B cell (primary cell): ENCODE results near the gene ROR2. TPM values are rescaled to one million over a fixed set of nuclear protein-coding genes. Genes with fewer than 3 reads are reported as not detected.
A peak's percentile ranks its signal among the peaks of the same experiment; 100 is the strongest.

Experiments used
- ATAC-seq: fragments of 200-7000 bp; cut with Tn5 transposase; one replicate; pipeline ENCODE4 v1.10.0; 2021; ENCODE audit warnings: low read depth, mild to moderate bottlenecking, moderate number of reproducible peaks, moderate library complexity
- CTCF ChIA-PET: fragments of 350-600 bp; sonication (Branson Sonifier 250); formaldehyde crosslinking; loops from one replicate; lab custom pipeline; 2021; ENCODE audit warnings: antibody characterized with exemption, inconsistent platforms; lab: Charles Lee
- POLR2A ChIA-PET: fragments of 350-600 bp; sonication (Branson Sonifier 250); formaldehyde crosslinking; loops from one replicate; lab custom pipeline; 2021; ENCODE audit warnings: antibody characterized with exemption; lab: Charles Lee
- DNase-seq: peaks from one replicate; pipeline ENCODE4 v3.0.0; 2013
- H2AFZ ChIP-seq: 2 replicates; pipeline ENCODE4 v1.6.1; 2012; ENCODE audit warnings: mild to moderate bottlenecking, low read depth, low read length; ENCODE audit not compliant: insufficient read depth, poor library complexity, severe bottlenecking
- H3K27ac ChIP-seq, 2 donors: 1 replicate in 1 of 2; 2 replicates in 1 of 2; pipeline ENCODE4 v1.5.1; 2012 to 2013; ENCODE audit warnings: low read length in 2 of 2, mild to moderate bottlenecking in 2 of 2, moderate library complexity in 1 of 2
- H3K27me3 ChIP-seq, 4 experiments: fragments of 200-600 bp in 1 of 4; sonication (generic) in 1 of 4; replicated peaks in 1 of 4; 1 replicate in 2 of 4; 2 replicates in 2 of 4; pipeline versions ENCODE4 v1.6.1 to v1.7.0; 2013 to 2016; ENCODE audit warnings: low read length in 3 of 4, mild to moderate bottlenecking in 2 of 4, mixed read lengths in 1 of 4, moderate library complexity in 1 of 4; ENCODE audit not compliant: insufficient read depth in 4 of 4, control insufficient read depth in 3 of 4; ENCODE audit errors: control extremely low read depth in 1 of 4
- H3K36me3 ChIP-seq, 2 experiments: replicated peaks in 1 of 2; 1 replicate in 1 of 2; 2 replicates in 1 of 2; pipeline versions ENCODE4 v1.6.1 to v1.7.1; 2013; ENCODE audit warnings: low read length in 1 of 2; ENCODE audit not compliant: insufficient read depth in 2 of 2, control insufficient read depth in 1 of 2; ENCODE audit errors: control extremely low read depth in 1 of 2, extremely low read depth in 1 of 2
- H3K4me1 ChIP-seq, 2 donors: fragments of 200-600 bp in 1 of 2; sonication (generic) in 1 of 2; 1 replicate in 1 of 2; 2 replicates in 1 of 2; pipeline versions ENCODE4 v1.5.1 to v1.6.1; 2013 to 2017; ENCODE audit warnings: low read length in 2 of 2; ENCODE audit not compliant: control insufficient read depth in 2 of 2, insufficient read depth in 2 of 2
- H3K4me2 ChIP-seq: replicated peaks from 2 replicates; pipeline ENCODE3; 2012; ENCODE audit warnings: mild to moderate bottlenecking, low read depth, low read length; ENCODE audit not compliant: poor library complexity, severe bottlenecking
- H3K4me3 ChIP-seq, 5 experiments: fragments of 200-600 bp in 1 of 5; sonication (generic) in 1 of 5; 1 replicate in 3 of 5; 2 replicates in 2 of 5; pipeline versions ENCODE4 v1.5.1 to v1.7.0; 2011 to 2016; ENCODE audit warnings: low read length in 4 of 5, mild to moderate bottlenecking in 4 of 5, low read depth in 2 of 5, control low read depth in 1 of 5, moderate library complexity in 1 of 5; ENCODE audit not compliant: insufficient read depth in 1 of 5; ENCODE audit errors: control extremely low read depth in 1 of 5, extremely low read depth in 1 of 5
- H3K79me2 ChIP-seq: fragments of 200-600 bp; sonication (generic); one replicate; pipeline ENCODE4 v1.6.0; 2016; ENCODE audit warnings: low read length; ENCODE audit not compliant: control insufficient read depth, insufficient read depth
- H3K9ac ChIP-seq: fragments of 200-600 bp; sonication (generic); 2 replicates; pipeline ENCODE4 v1.6.1; 2017; ENCODE audit warnings: mild to moderate bottlenecking, low read length, moderate library complexity
- H3K9me3 ChIP-seq, 3 donors: one replicate each; pipeline versions ENCODE4 v1.6.1 to v1.7.1; 2013; ENCODE audit warnings: low read length in 2 of 3; ENCODE audit not compliant: control insufficient read depth in 2 of 3, insufficient read depth in 1 of 3; ENCODE audit errors: control extremely low read depth in 1 of 3
- H4K20me1 ChIP-seq: 2 replicates; pipeline ENCODE4 v1.6.0; 2012; ENCODE audit warnings: mild to moderate bottlenecking, low read length; ENCODE audit not compliant: insufficient read depth, control insufficient read depth, poor library complexity, severe bottlenecking
- H3K27ac Mint-ChIP-seq: one replicate; pipeline ENCODE4 v1.8.0; 2021; ENCODE audit warnings: mixed read lengths
- H3K27me3 Mint-ChIP-seq: one replicate; pipeline ENCODE4 v1.8.0; 2021; ENCODE audit warnings: mixed read lengths
- H3K4me1 Mint-ChIP-seq: one replicate; pipeline ENCODE4 v1.8.0; 2021; ENCODE audit warnings: mixed read lengths
- H3K4me3 Mint-ChIP-seq: one replicate; pipeline ENCODE4 v1.8.0; 2021; ENCODE audit warnings: mixed read lengths
- H3K9me3 Mint-ChIP-seq: one replicate; pipeline ENCODE4 v1.8.0; 2022; ENCODE audit warnings: mixed read lengths; ENCODE audit not compliant: insufficient read depth
- CTCF ChIP-seq: fragments of 200-600 bp; IDR thresholded peaks from one replicate; pipeline ENCODE4 v1.8.0; 2022; ENCODE audit warnings: antibody characterized with exemption, mild to moderate bottlenecking
- EZH2 ChIP-seq: IDR thresholded peaks from 2 replicates; pipeline ENCODE4 v1.6.1; 2012; ENCODE audit warnings: borderline replicate concordance, low read depth, mild to moderate bottlenecking, moderate library complexity, low read length; ENCODE audit not compliant: insufficient read depth, poor library complexity, severe bottlenecking
- WGBS: methylation state at CpG from one replicate; pipeline ENCODE4 v1.1.5; 2013; ENCODE audit warnings: missing lambda C conversion rate; ENCODE audit not compliant: insufficient coverage; 5-methylcytosine and 5-hydroxymethylcytosine counted together
- intact Hi-C: fragments of 100-400 bp; cut with micrococcal nuclease; formaldehyde crosslinking; loops from one replicate; pipeline ENCODE4 v1.10.0; 2022
- polyA plus RNA-seq: library from polyadenylated mRNA; depleted of rRNA; stranded (reverse); fragments of >200 nt; gene quantifications from 2 replicates; pipeline ENCODE4 v1.2.3, GENCODE V29; 2012
- total RNA-seq, 2 donors: library from RNA; stranded (reverse); fragments of 120-200 nt in 1 of 2; gene quantifications; 1 replicate in 1 of 2; 2 replicates in 1 of 2; pipeline versions ENCODE4 v1.2.3 to v1.2.4, GENCODE V29; 2013 to 2022

The ROR2 gene
- total and polyA plus RNA-seq, 2 donors (not counting 1 experiment from before 2014, with no cell fraction given): 0.21 to 0.49 TPM

DNA sequence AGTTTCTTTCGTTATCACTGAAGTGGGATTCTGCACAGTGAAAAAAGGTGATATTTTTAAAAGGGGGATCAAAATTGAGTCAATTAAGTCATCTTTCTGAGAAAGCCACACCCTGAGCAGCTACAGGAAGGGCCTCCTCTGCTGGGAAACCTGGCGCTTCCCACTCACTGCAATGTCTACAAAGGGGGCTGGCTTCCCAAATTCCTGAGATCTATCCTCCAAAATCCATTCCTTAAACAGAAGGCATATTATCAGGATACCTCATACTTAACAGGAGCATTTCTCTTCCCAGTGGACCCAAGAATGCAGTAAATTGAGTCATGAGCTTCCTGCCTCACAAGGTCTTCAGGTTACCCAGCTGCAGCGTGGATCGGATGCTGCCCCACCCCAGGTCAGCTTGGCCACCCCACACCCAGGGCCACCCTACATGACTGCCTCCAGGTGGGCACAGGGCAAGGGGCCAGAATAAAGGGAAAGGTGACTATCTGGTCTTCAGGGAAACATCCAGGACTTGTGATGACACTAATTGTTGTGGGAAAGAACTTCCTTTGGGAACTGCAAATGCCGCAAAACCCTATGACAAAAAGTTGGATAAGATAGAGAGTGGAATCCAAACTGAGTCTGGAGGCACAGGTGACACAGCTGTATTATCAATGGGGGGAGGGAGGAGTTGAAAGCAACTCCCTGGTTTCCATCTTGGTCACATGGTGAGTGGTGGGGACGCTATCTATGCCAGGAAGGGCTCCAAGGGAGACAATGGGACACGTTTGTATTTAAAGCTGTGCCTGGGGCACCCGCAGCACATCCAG lies 42.3 kb downstream of the ROR2 start:
- H3K27ac ChIP-seq: no peak overlapping the region
- ChIA-PET POLR2A (no interaction called here), CTCF (no interaction called here)
- peaks cover 4% of the 10 kb centered on the region for H3K4me1 Mint-ChIP-seq
- H3K9ac ChIP-seq: no peak overlapping the region
- H3K79me2 ChIP-seq: no peaks in the 10 kb centered on the region
- DNase-seq (no peak), ATAC-seq (no peak)
- H2AFZ ChIP-seq: no peak overlapping the region
- no peak overlapping the region for H3K4me3 Mint-ChIP-seq
- peaks cover 0 to 17% (median 0%) of the 10 kb centered on the region in 4 experiments for H3K27me3 ChIP-seq
- peaks cover 20% of the 10 kb centered on the region for H3K27me3 Mint-ChIP-seq
- H3K36me3 ChIP-seq: no peaks in the 10 kb centered on the region
- TF ChIP-seq CTCF: no peak
- no peak for TF ChIP-seq EZH2
- no peaks in the 10 kb centered on the region for H3K9me3 Mint-ChIP-seq
- intact Hi-C loops: no loop called here
- H3K27ac Mint-ChIP-seq: no peak overlapping the region
- 97% methylated on average over 7 of the region's 8 CpGs for WGBS
- no peaks in the 10 kb centered on the region for H3K9me3 ChIP-seq
- no peaks in the 10 kb centered on the region for H4K20me1 ChIP-seq
- peaks cover 7% of the 10 kb centered on the region in 2 donors for H3K4me1 ChIP-seq
- no peak overlapping the region for H3K4me2 ChIP-seq
- H3K4me3 ChIP-seq: no peak overlapping the region

DNA sequence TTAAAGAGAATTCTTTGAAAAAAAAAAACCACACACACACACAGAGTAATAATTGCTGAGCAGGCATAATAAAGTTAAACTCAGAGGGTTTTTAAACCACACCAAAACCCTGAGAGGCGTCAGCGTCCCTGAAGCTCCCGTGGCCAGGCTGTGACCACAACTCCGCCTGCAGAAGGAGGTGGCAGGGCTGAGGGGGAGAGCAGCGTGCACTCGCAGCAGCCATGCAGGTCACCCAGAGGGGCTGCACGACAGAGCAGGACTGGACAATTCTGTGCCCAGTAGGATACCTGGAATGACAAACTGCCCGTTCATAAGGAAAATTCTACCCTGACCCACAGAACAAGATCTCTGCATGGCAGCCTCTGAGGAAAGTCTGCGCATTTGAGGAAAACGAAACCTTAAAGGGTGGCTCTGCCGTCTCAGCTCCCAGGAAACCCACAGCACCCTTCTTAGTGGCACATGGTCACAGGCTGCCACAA lies 44.0 kb downstream of the ROR2 start:
- peak overlapping the region; percentile 28 for H3K9ac ChIP-seq

More for the DNA sequence above, 44.0 kb downstream of the ROR2 start:
- POLR2A ChIA-PET: no interaction called here
- Histone ChIP-seq H3K4me3 (peak overlapping the region in 4 of 5 experiments; percentile 16 to 58 (median 43)), H3K4me1 (peaks cover 7% of the 10 kb centered on the region in 2 donors), H3K79me2 (no peaks in the 10 kb centered on the region), H3K9me3 (no peaks in the 10 kb centered on the region), H3K27me3 (peaks cover 0 to 17% (median 0%) of the 10 kb centered on the region in 4 experiments), H3K4me2 (peak overlapping the region; percentile 65), H2AFZ (peak overlapping the region; percentile 69), H3K36me3 (no peaks in the 10 kb centered on the region), H4K20me1 (no peaks in the 10 kb centered on the region), H3K27ac (no peak overlapping the region)
- Mint-ChIP-seq H3K27ac (no peak overlapping the region), H3K4me1 (peaks cover 4% of the 10 kb centered on the region), H3K27me3 (peaks cover 16% of the 10 kb centered on the region), H3K4me3 (no peak overlapping the region), H3K9me3 (no peaks in the 10 kb centered on the region)
- CTCF ChIA-PET: no interaction called here
- intact Hi-C loops: no loop called here
- TF ChIP-seq CTCF (no peak), EZH2 (no peak)
- ATAC-seq: no peak
- 3% methylated on average over 11 of the region's 11 CpGs for WGBS
- peak; percentile 7 for DNase-seq
